RKO (cell line): ENCODE data around the gene NKIRAS2.

ENCODE experiments used
- DNase-seq: peaks from one replicate; pipeline ENCODE4 v3.0.0-alpha.2; 2016; ENCODE audit warnings: low spot score

NKIRAS2 gene

GRCh38 chr17:42026857-42027589 lies 7.1 kb downstream of the NKIRAS2 start:
- no peak for DNase-seq

- no peak for DNase-seq
Measured at GRCh38 chr17:42027590-42027889, 7.7 kb downstream of the NKIRAS2 start.

GRCh38 chr17:42027961-42028790 lies 8.3 kb downstream of the NKIRAS2 start:
- DNase-seq = no peak

GRCh38 chr17:42028791-42029127 lies 8.9 kb downstream of the NKIRAS2 start:
- no peak for DNase-seq

GRCh38 chr17:42031584-42031983 lies 11.7 kb downstream of the NKIRAS2 start:
- no peak for DNase-seq

- no peak for DNase-seq
Measured at GRCh38 chr17:42034059-42034458, 14.2 kb downstream of the NKIRAS2 start.

GRCh38 chr17:42038221-42038973 lies 18.5 kb downstream of the NKIRAS2 start:
- no peak for DNase-seq

- DNase-seq = no peak
Measured at GRCh38 chr17:42039794-42040763, 20.2 kb downstream of the NKIRAS2 start.

- DNase-seq = no peak
Measured at GRCh38 chr17:42040818-42041217, 20.9 kb downstream of the NKIRAS2 start.

- DNase-seq = no peak
Measured at GRCh38 chr17:42041619-42042018, 21.7 kb downstream of the NKIRAS2 start.

- DNase-seq = no peak
Measured at GRCh38 chr17:42042598-42043319, 22.9 kb downstream of the NKIRAS2 start.

GRCh38 chr17:42045719-42046118 lies 25.8 kb downstream of the NKIRAS2 start:
- no peak for DNase-seq

- no peak for DNase-seq
Measured at GRCh38 chr17:42047343-42047742, 27.5 kb downstream of the NKIRAS2 start.

- no peak for DNase-seq
Measured at GRCh38 chr17:42049834-42050392, 30.0 kb downstream of the NKIRAS2 start.

GRCh38 chr17:42050393-42051012 lies 30.6 kb downstream of the NKIRAS2 start, which contains the start of gene C17orf113:
C17orf113 (minus strand) TSS chr17:42050601; CDS start chr17:42043376, 7,225 bp downstream.
- no peak for DNase-seq

GRCh38 chr17:42051013-42051400 lies 31.1 kb downstream of the NKIRAS2 start:
- no peak for DNase-seq

GRCh38 chr17:42051645-42052044 lies 31.8 kb downstream of the NKIRAS2 start:
- no peak for DNase-seq

GRCh38 chr17:42052346-42052877 lies 32.5 kb downstream of the NKIRAS2 start:
- no peak for DNase-seq

GRCh38 chr17:42053731-42054500 lies 34.0 kb downstream of the NKIRAS2 start:
- no peak for DNase-seq
